Measurements from ENCODE around the gene CNTNAP5. TPM values are rescaled to one million over a fixed set of nuclear protein-coding genes. Genes with fewer than 3 reads are reported as not detected.
"Not testable (repeated sequence)": the region's sequence is repeated elsewhere in the genome, so short reads cannot be mapped to it uniquely, and the experiment has no call there.

CNTNAP5 gene
- total RNA-seq, 1 donor from 2014 or later: 22.0 TPM

GRCh38 chr2:124380221-124380749, 355.2 kb downstream of the CNTNAP5 start:
- TF ChIP-seq CTCF (IDR thresholded peaks at IDR 0.05; ENCODE audit: partially characterized antibody, unreplicated experiment): no peak
- H3K9me3 Mint-ChIP-seq (ENCODE audit: unreplicated experiment): no peaks in the 10 kb centered on the region
- H3K4me1 Mint-ChIP-seq (ENCODE audit: low read depth, unreplicated experiment): peaks cover 4% of the 10 kb centered on the region
- H3K36me3 Mint-ChIP-seq (ENCODE audit: unreplicated experiment): no peaks in the 10 kb centered on the region
- no peak overlapping the region for H3K4me3 Mint-ChIP-seq (ENCODE audit: unreplicated experiment)
- H3K27ac Mint-ChIP-seq (ENCODE audit: unreplicated experiment): no peak overlapping the region
- peaks cover 2% of the 10 kb centered on the region for H3K27me3 Mint-ChIP-seq (ENCODE audit: unreplicated experiment)
- no peak for DNase-seq

GRCh38 chr2:124382067-124382618, 357.1 kb downstream of the CNTNAP5 start:
- no peaks in the 10 kb centered on the region for H3K36me3 Mint-ChIP-seq (ENCODE audit: unreplicated experiment)
- no peak for DNase-seq
- no peak for TF ChIP-seq CTCF (IDR thresholded peaks at IDR 0.05; ENCODE audit: partially characterized antibody, unreplicated experiment)
- no peak overlapping the region for H3K27ac Mint-ChIP-seq (ENCODE audit: unreplicated experiment)
- peaks cover 2% of the 10 kb centered on the region for H3K27me3 Mint-ChIP-seq (ENCODE audit: unreplicated experiment)
- H3K4me3 Mint-ChIP-seq (ENCODE audit: unreplicated experiment): no peak overlapping the region
- H3K9me3 Mint-ChIP-seq (ENCODE audit: unreplicated experiment): no peaks in the 10 kb centered on the region
- peaks cover 4% of the 10 kb centered on the region for H3K4me1 Mint-ChIP-seq (ENCODE audit: low read depth, unreplicated experiment)

GRCh38 chr2:124395961-124396360, 370.9 kb downstream of the CNTNAP5 start:
- Mint-ChIP-seq H3K9me3 (ENCODE audit: unreplicated experiment) (no peaks in the 10 kb centered on the region), H3K27ac (ENCODE audit: unreplicated experiment) (no peak overlapping the region), H3K36me3 (ENCODE audit: unreplicated experiment) (no peaks in the 10 kb centered on the region), H3K4me3 (ENCODE audit: unreplicated experiment) (no peak overlapping the region), H3K27me3 (ENCODE audit: unreplicated experiment) (no peaks in the 10 kb centered on the region), H3K4me1 (ENCODE audit: low read depth, unreplicated experiment) (no peaks in the 10 kb centered on the region)
- DNase-seq: no peak
- no peak for TF ChIP-seq CTCF (IDR thresholded peaks at IDR 0.05; ENCODE audit: partially characterized antibody, unreplicated experiment)

- no peaks in the 10 kb centered on the region for H3K9me3 Mint-ChIP-seq (ENCODE audit: unreplicated experiment)
- H3K4me3 Mint-ChIP-seq (ENCODE audit: unreplicated experiment): no peak overlapping the region
- H3K27ac Mint-ChIP-seq (ENCODE audit: unreplicated experiment): no peak overlapping the region
- no peaks in the 10 kb centered on the region for H3K4me1 Mint-ChIP-seq (ENCODE audit: low read depth, unreplicated experiment)
- H3K27me3 Mint-ChIP-seq (ENCODE audit: unreplicated experiment): peaks cover 2% of the 10 kb centered on the region
- TF ChIP-seq CTCF (IDR thresholded peaks at IDR 0.05; ENCODE audit: partially characterized antibody, unreplicated experiment): no peak
- H3K36me3 Mint-ChIP-seq (ENCODE audit: unreplicated experiment): no peaks in the 10 kb centered on the region
- DNase-seq: no peak
Measured at GRCh38 chr2:124402274-124402673, 377.2 kb downstream of the CNTNAP5 start.

GRCh38 chr2:124407836-124408534, 382.9 kb downstream of the CNTNAP5 start:
- H3K36me3 Mint-ChIP-seq (ENCODE audit: unreplicated experiment); H3K4me1 Mint-ChIP-seq (ENCODE audit: low read depth, unreplicated experiment); DNase-seq; H3K9me3 Mint-ChIP-seq (ENCODE audit: unreplicated experiment); H3K27ac Mint-ChIP-seq (ENCODE audit: unreplicated experiment); H3K4me3 Mint-ChIP-seq (ENCODE audit: unreplicated experiment); H3K27me3 Mint-ChIP-seq (ENCODE audit: unreplicated experiment): not testable (repeated sequence)
